Left lung (tissue), 10 donors: ENCODE results near the gene CCDC178. TPM values are rescaled to one million over a fixed set of nuclear protein-coding genes. Genes with fewer than 3 reads are reported as not detected.

Experiments
- ATAC-seq: fragments of 200-7000 bp; cut with Tn5 transposase; one replicate; pipeline ENCODE4 v1.9.1; 2020; ENCODE audit warnings: moderate library complexity
- DNase-seq, 4 donors: peaks; one replicate each; pipeline ENCODE4 v3.0.0-alpha.2; 2013 to 2020
- H3K27ac ChIP-seq, 2 donors: fragments of 200-600 bp; sonication (generic) in 1 of 2; one replicate each; pipeline versions ENCODE4 v1.5.0 to v1.8.0; 2020 to 2021
- H3K27me3 ChIP-seq, 2 donors: fragments of 200-600 bp; sonication (generic) in 1 of 2; one replicate each; pipeline versions ENCODE4 v1.5.0 to v1.8.0; 2020 to 2021
- H3K36me3 ChIP-seq, 2 donors: fragments of 200-600 bp; sonication (generic) in 1 of 2; one replicate each; pipeline versions ENCODE4 v1.5.0 to v1.8.0; 2020 to 2021
- H3K4me1 ChIP-seq, 2 donors: fragments of 200-600 bp; one replicate each; pipeline ENCODE4 v1.8.0; 2021
- H3K4me3 ChIP-seq, 2 donors: fragments of 200-600 bp; sonication (generic) in 1 of 2; one replicate each; pipeline versions ENCODE4 v1.5.0 to v1.8.0; 2020 to 2021; ENCODE audit warnings: mild to moderate bottlenecking in 1 of 2
- H3K9me3 ChIP-seq, 2 donors: fragments of 200-600 bp; sonication (generic) in 1 of 2; one replicate each; pipeline versions ENCODE4 v1.5.0 to v1.8.0; 2020 to 2021
- intact Hi-C, 2 donors: fragments of 100-400 bp; cut with DNase I; formaldehyde crosslinking; loops; one replicate each; pipeline versions ENCODE4 v1.11.2 to v1.14.2; 2022
- polyA plus RNA-seq, 6 donors: library from polyadenylated mRNA; unstranded; fragments of 120-200 nt; gene quantifications; one replicate each; pipeline ENCODE4 v1.2.1, GENCODE V29; 2013; ENCODE audit not compliant: insufficient read length in 6 of 6
- total RNA-seq, 2 donors: library from RNA; stranded (reverse); fragmentation: NEBNext Ultra II Directional; extraction: Animal tissue kit (Norgen Biotek cat#: 25700); gene quantifications; one replicate each; pipeline ENCODE4 v1.2.1, GENCODE V29; 2021
- TF ChIP-seq, protein P1 (sequence below), 2 donors: fragments of 200-600 bp; sonication (generic) in 1 of 2; IDR thresholded peaks; one replicate each; pipeline versions ENCODE4 v1.5.0 to v1.8.0; 2021; ENCODE audit warnings: antibody characterized with exemption in 2 of 2
- donor health status: DM: no; HTN: yes; CAD: no.
- donor health status: DM: no; HTN: no; CAD: no.

Gene CCDC178
- total and polyA plus RNA-seq, 8 donors: 0.73 to 2.9 (median 2.2) TPM; not detected in 1

DNA sequence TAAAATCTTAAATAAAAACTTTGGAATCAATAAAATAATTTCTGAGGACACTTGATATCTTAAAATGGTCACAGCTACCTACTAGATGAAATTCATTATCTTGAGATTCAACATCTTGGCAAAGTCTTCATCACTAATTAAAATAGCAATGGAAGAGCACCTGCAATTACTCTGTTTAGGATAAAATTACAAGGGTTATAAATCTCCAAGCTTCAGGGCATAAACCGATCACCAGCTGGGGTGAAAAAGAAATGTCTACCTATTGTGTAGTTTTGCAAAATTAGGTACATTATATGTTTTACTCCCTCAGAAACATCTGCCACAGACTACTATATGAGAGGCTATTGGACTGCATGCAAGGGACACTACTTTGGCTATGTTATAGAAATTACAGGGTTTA lies 327.1 kb downstream of the CCDC178 start:
- no peak for DNase-seq
- H3K27ac ChIP-seq: no peak overlapping the region
- no peak for ATAC-seq
- no peaks in the 10 kb centered on the region for H3K4me1 ChIP-seq
- intact Hi-C loops: no loop called here
- no peaks in the 10 kb centered on the region for H3K36me3 ChIP-seq
- no peak overlapping the region for H3K4me3 ChIP-seq
- H3K27me3 ChIP-seq: no peaks in the 10 kb centered on the region
- TF ChIP-seq, protein P1, sequence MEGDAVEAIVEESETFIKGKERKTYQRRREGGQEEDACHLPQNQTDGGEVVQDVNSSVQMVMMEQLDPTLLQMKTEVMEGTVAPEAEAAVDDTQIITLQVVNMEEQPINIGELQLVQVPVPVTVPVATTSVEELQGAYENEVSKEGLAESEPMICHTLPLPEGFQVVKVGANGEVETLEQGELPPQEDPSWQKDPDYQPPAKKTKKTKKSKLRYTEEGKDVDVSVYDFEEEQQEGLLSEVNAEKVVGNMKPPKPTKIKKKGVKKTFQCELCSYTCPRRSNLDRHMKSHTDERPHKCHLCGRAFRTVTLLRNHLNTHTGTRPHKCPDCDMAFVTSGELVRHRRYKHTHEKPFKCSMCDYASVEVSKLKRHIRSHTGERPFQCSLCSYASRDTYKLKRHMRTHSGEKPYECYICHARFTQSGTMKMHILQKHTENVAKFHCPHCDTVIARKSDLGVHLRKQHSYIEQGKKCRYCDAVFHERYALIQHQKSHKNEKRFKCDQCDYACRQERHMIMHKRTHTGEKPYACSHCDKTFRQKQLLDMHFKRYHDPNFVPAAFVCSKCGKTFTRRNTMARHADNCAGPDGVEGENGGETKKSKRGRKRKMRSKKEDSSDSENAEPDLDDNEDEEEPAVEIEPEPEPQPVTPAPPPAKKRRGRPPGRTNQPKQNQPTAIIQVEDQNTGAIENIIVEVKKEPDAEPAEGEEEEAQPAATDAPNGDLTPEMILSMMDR (IDR thresholded peaks at IDR 0.05): no peak
- peaks cover 0 to 7% of the 10 kb centered on the region in 2 donors for H3K9me3 ChIP-seq

DNA sequence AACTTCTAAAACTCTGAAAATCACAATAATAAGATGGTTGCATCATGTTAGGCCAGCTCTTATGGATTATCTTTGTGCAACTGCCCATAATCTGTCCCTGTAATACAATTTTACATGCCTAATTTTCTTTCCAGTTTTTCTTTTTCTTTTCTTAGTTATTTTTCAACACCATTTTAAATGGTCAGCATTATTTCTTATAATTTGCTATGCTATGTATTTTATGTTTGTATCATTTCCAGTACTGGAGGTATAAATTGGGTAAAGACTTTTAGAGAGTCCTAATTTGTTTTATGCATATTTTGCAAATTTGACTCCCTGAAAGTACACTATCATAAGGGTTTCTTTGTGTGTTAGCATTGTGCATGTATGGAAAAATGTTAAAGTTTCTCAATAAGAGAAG lies 333.0 kb downstream of the CCDC178 start:
- Histone ChIP-seq H3K27ac (no peak overlapping the region), H3K4me1 (no peaks in the 10 kb centered on the region), H3K4me3 (no peak overlapping the region), H3K36me3 (no peaks in the 10 kb centered on the region), H3K27me3 (no peaks in the 10 kb centered on the region), H3K9me3 (no peaks in the 10 kb centered on the region)
- ATAC-seq: no peak
- TF ChIP-seq, protein P1 (IDR thresholded peaks at IDR 0.05): no peak
- intact Hi-C loops: no loop called here
- no peak for DNase-seq

DNA sequence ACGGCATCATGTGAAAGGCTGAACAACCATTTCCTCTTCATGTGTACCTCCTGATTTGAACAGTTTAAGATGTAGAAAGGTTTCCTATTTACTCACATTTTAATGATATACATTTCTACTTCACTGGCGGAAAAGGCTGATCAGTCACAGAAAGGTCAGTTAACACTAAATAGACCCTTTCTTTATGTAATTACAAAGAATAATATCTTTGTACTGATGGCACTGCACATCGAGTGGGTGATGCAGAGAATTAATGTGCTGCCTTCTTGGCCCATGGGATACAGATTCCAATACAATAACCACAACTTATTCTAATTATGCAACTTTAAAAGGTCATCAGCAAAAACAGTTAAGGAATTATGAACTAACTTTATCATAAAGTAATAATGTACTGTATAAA lies 339.2 kb downstream of the CCDC178 start:
- H3K27me3 ChIP-seq: no peaks in the 10 kb centered on the region
- DNase-seq (no peak), ATAC-seq (no peak)
- H3K27ac ChIP-seq: no peak overlapping the region
- intact Hi-C loops: no loop called here
- TF ChIP-seq, protein P1 (IDR thresholded peaks at IDR 0.05): no peak
- H3K9me3 ChIP-seq: no peaks in the 10 kb centered on the region
- H3K36me3 ChIP-seq: no peaks in the 10 kb centered on the region
- H3K4me3 ChIP-seq: no peak overlapping the region
- no peaks in the 10 kb centered on the region for H3K4me1 ChIP-seq

DNA sequence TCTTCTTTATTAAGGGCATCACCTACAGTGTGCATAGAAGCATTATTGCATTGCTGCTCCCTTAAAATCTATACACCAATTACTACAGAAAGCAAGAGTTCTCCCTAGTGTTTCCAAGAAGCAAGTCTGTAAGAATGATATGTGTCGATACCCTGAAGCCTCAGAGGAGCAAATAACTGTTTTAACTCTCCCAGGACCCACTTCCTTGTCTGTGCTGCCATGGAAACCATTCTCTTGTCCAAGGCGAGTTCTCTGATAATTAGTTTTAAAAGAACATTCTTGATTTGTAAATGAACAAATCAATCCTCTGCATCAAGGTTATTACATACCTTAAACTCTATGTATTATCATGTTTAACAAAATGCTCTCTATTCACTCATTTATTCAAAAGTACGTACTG lies 340.9 kb downstream of the CCDC178 start:
- intact Hi-C loops: no loop called here
- Histone ChIP-seq H3K27ac (no peak overlapping the region), H3K36me3 (no peaks in the 10 kb centered on the region), H3K4me3 (no peak overlapping the region), H3K4me1 (no peaks in the 10 kb centered on the region), H3K27me3 (no peaks in the 10 kb centered on the region), H3K9me3 (no peaks in the 10 kb centered on the region)
- ATAC-seq (no peak), DNase-seq (no peak)
- TF ChIP-seq, protein P1 (IDR thresholded peaks at IDR 0.05): no peak

DNA sequence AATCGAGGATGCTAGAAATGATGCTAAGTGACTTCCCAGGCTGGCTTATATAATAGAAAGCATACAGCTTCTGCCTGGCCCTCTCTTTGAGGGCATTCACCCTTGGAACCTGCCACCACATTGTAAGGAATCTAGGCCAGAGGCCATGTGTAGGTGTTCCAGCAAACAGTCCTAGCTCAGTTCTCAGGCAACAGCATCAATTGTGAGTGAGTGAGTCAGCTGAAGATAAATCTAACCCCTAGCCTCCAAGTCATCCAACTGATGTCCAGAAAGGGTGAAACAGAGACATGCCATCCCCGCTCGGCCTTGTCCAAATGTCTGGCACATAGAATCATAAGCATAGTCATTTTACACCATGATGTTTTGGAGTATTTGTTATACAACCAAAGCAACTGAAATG lies 343.4 kb downstream of the CCDC178 start:
- TF ChIP-seq, protein P1 (IDR thresholded peaks at IDR 0.05): no peak
- H3K27ac ChIP-seq: no peak overlapping the region
- ATAC-seq (no peak), DNase-seq (no peak)
- no peaks in the 10 kb centered on the region for H3K27me3 ChIP-seq
- no peaks in the 10 kb centered on the region for H3K4me1 ChIP-seq
- H3K4me3 ChIP-seq: no peak overlapping the region
- no peaks in the 10 kb centered on the region for H3K36me3 ChIP-seq
- intact Hi-C loops: no loop called here
- no peaks in the 10 kb centered on the region for H3K9me3 ChIP-seq
